ENCODE data around the gene EOMES. TPM values are rescaled to one million over a fixed set of nuclear protein-coding genes. Genes with fewer than 3 reads are reported as not detected.

Gene EOMES
- total RNA-seq, 1 experiment from 2014 or later, result 0.47 TPM

DNA sequence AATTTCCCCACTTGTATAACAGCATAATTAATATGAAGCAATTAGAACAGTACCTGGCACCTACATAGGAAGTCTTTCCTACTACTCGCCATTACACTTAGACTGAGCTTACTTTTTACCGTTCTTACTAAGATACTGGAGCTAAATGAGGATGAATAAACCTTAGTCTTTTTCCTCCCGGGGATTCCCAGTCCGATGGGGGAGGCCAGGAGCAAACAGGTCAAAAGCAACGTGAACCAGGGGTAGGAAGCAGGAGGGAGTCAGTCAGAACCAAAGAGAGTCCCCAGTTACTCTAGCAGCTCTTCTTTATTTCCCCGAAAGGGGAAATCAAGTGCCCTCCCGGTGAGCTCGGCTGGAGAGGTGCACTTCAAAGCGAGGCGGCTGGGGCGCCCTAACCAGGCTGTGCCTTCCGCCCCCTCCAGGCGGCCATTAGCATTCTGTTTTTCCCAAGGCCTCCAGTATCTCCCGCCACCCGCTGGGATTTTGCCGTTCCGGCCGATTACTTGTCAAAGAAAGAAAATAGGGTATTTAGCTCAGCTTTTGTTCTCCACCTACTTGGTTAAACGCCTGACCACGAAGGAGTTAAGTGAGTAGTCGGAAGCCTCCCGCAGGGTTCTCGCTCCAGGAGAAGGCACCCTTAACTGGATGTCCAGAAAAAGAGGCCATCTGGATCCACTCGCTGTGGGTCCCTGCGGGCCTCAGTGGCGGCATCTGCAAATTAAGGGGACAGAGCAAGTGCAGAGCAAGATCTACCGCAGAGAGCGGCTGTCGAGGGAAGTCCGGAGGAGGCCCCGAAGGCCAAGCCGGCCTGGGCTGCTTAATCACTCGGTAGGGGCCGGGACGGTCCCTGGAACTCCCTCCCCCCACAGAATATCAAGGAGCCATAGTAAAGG lies 6.3 kb upstream of the EOMES start:
- Histone ChIP-seq H3K4me3 (ENCODE audit: low read length) (no peak overlapping the region), H3K9me3 (ENCODE audit: low read length) (no peaks in the 10 kb centered on the region), H3K27me3 (ENCODE audit: low read length) (peaks cover 50% of the 10 kb centered on the region), H3K4me2 (ENCODE audit: low read length) (no peak overlapping the region), H3K79me2 (ENCODE audit: low read length) (no peaks in the 10 kb centered on the region), H2AFZ (ENCODE audit: low read length) (no peak overlapping the region), H4K20me1 (ENCODE audit: low read length) (no peaks in the 10 kb centered on the region), H3K36me3 (ENCODE audit: low read depth, low read length) (no peaks in the 10 kb centered on the region), H3F3A (ENCODE audit: low read length, unreplicated experiment) (no peaks in the 10 kb centered on the region), H3K9me2 (replicated peaks; ENCODE audit: low read length) (no peaks in the 10 kb centered on the region), H3K27ac (ENCODE audit: low read length) (no peak overlapping the region), H3K9ac (ENCODE audit: low read length) (no peak overlapping the region), H3K4me1 (ENCODE audit: insufficient read depth, low read length) (no peaks in the 10 kb centered on the region)
- TF ChIP-seq EZH2 (IDR thresholded peaks at IDR 0.05; ENCODE audit: low read length, unreplicated experiment) (no peak), EZH2phosphoT487 (IDR thresholded peaks at IDR 0.05; ENCODE audit: borderline replicate concordance, low read length) (no peak)
- TF ChIP-seq, protein P1, sequence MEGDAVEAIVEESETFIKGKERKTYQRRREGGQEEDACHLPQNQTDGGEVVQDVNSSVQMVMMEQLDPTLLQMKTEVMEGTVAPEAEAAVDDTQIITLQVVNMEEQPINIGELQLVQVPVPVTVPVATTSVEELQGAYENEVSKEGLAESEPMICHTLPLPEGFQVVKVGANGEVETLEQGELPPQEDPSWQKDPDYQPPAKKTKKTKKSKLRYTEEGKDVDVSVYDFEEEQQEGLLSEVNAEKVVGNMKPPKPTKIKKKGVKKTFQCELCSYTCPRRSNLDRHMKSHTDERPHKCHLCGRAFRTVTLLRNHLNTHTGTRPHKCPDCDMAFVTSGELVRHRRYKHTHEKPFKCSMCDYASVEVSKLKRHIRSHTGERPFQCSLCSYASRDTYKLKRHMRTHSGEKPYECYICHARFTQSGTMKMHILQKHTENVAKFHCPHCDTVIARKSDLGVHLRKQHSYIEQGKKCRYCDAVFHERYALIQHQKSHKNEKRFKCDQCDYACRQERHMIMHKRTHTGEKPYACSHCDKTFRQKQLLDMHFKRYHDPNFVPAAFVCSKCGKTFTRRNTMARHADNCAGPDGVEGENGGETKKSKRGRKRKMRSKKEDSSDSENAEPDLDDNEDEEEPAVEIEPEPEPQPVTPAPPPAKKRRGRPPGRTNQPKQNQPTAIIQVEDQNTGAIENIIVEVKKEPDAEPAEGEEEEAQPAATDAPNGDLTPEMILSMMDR (conservative IDR thresholded peaks at IDR 0.05; ENCODE audit: low read depth, low read length), result no peak
- no TSS peak for BruUV-seq (replicated peaks)
- ATAC-seq, result no peak
- DNase-seq, result no peak
- CTCF ChIA-PET, result interaction anchor here (0.7 kb wide), 1 partner anchor 184 kb away, joined by 3 read pairs; no protein-coding TSS in a partner anchor
- POLR2A ChIA-PET (ENCODE audit: unreplicated experiment), result no interaction called here
- intact Hi-C loops (cut with micrococcal nuclease), result no loop called here

DNA sequence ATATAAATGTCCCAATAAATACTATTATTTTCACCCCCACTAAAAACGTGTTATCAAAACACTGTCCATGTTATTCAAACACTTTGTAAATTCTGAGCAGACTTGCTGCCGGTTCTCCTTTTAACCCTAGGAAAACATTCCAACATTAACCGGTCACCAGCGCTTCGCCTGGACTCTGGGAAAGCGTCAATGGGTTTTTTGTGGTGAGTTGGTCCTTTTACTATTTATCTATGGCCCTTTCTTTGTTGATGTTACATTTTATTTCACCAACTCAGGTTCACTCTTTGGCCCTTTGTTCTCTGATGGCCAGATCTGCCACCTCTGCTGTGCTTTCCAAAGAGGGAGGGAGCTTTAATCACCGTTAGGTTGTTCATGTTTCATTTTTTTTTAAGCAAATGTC lies 4.1 kb upstream of the EOMES start:
- Histone ChIP-seq H3K4me3 (ENCODE audit: low read length) (no peak overlapping the region), H3K4me2 (ENCODE audit: low read length) (no peak overlapping the region), H2AFZ (ENCODE audit: low read length) (no peak overlapping the region), H3K9me2 (replicated peaks; ENCODE audit: low read length) (no peaks in the 10 kb centered on the region), H3K4me1 (ENCODE audit: insufficient read depth, low read length) (0 out of 2 replicates have a peak, but pooled peaks cover 2% of the 10 kb centered on the region), H3K27ac (ENCODE audit: low read length) (no peak overlapping the region), H3K9me3 (ENCODE audit: low read length) (no peaks in the 10 kb centered on the region), H4K20me1 (ENCODE audit: low read length) (no peaks in the 10 kb centered on the region), H3K27me3 (ENCODE audit: low read length) (peaks cover 49% of the 10 kb centered on the region), H3K36me3 (ENCODE audit: low read depth, low read length) (no peaks in the 10 kb centered on the region), H3F3A (ENCODE audit: low read length, unreplicated experiment) (no peaks in the 10 kb centered on the region), H3K9ac (ENCODE audit: low read length) (no peak overlapping the region), H3K79me2 (ENCODE audit: low read length) (no peaks in the 10 kb centered on the region)
- DNase-seq, result no peak
- ChIA-PET POLR2A (ENCODE audit: unreplicated experiment) (no interaction called here), CTCF (no interaction called here)
- BruUV-seq (replicated peaks), result no TSS peak
- no peak for TF ChIP-seq EZH2phosphoT487 (IDR thresholded peaks at IDR 0.05; ENCODE audit: borderline replicate concordance, low read length)
- ATAC-seq, result no peak
- intact Hi-C loops (cut with micrococcal nuclease), result no loop called here

DNA sequence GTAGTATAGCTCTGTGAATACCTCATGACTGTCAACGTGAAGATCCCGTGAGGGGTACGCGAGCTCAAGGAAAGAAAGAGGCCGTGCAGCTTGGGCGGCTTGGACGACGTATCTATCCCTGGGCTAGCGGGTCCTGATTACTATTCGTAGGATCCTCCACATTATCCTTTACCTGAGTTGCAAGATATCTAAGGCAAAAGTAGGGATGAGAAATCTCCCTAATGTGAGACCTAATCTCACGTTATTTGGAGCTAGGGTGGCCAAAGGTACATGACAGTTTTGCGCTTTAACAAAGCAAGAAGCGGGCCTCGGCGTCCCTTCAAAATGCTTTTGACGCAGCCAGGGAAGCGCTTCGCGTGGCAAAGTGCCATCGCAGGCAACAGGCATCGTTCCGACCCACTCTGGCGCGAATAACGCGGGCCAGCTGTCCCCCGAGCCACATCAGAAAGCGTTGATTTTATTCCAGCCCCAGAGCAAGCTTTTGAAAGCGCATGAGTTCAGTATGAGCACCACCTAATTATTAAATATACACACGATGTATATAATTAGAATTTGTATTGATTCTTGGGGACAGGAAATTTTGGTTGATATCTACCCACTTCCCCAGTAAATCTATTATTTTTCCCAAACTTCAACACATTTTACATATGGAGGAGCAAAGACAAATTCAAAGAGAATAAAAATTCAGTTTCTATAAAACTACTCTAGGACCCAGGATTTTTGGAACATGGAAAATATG lies 2.5 kb upstream of the EOMES start:
- H3K4me1 ChIP-seq (ENCODE audit: insufficient read depth, low read length), result 0 out of 2 replicates have a peak, but pooled peaks cover 8% of the 10 kb centered on the region
- no peak overlapping the region for H2AFZ ChIP-seq (ENCODE audit: low read length)
- H3K4me2 ChIP-seq (ENCODE audit: low read length), result no peak overlapping the region
- no peaks in the 10 kb centered on the region for H3K9me3 ChIP-seq (ENCODE audit: low read length)
- H3K36me3 ChIP-seq (ENCODE audit: low read depth, low read length), result no peaks in the 10 kb centered on the region
- CTCF ChIA-PET, result no interaction called here
- H3K9me2 ChIP-seq (replicated peaks; ENCODE audit: low read length), result no peaks in the 10 kb centered on the region
- no peaks in the 10 kb centered on the region for H3F3A ChIP-seq (ENCODE audit: low read length, unreplicated experiment)
- ATAC-seq (no peak), DNase-seq (no peak)
- no peaks in the 10 kb centered on the region for H3K79me2 ChIP-seq (ENCODE audit: low read length)
- H3K27ac ChIP-seq (ENCODE audit: low read length), result no peak overlapping the region
- POLR2A ChIA-PET (ENCODE audit: unreplicated experiment), result no interaction called here
- intact Hi-C loops (cut with micrococcal nuclease), result no loop called here
- H4K20me1 ChIP-seq (ENCODE audit: low read length), result no peaks in the 10 kb centered on the region
- H3K9ac ChIP-seq (ENCODE audit: low read length), result no peak overlapping the region
- peaks cover 40% of the 10 kb centered on the region for H3K27me3 ChIP-seq (ENCODE audit: low read length)
- BruUV-seq (replicated peaks), result no TSS peak
- H3K4me3 ChIP-seq (ENCODE audit: low read length), result no peak overlapping the region
- TF ChIP-seq EZH2phosphoT487 (IDR thresholded peaks at IDR 0.05; ENCODE audit: borderline replicate concordance, low read length) (no peak), EZH2 (IDR thresholded peaks at IDR 0.05; ENCODE audit: low read length, unreplicated experiment) (no peak)
- TF ChIP-seq, protein P1 (conservative IDR thresholded peaks at IDR 0.05; ENCODE audit: low read depth, low read length), result no peak

Data from PC-3 (cell line).